ENCODE data around the gene CPE. TPM values are rescaled to one million over a fixed set of nuclear protein-coding genes. Genes with fewer than 3 reads are reported as not detected.

The CPE gene
- total and polyA plus RNA-seq, 2 experiments from 2014 or later = 238 TPM

DNA sequence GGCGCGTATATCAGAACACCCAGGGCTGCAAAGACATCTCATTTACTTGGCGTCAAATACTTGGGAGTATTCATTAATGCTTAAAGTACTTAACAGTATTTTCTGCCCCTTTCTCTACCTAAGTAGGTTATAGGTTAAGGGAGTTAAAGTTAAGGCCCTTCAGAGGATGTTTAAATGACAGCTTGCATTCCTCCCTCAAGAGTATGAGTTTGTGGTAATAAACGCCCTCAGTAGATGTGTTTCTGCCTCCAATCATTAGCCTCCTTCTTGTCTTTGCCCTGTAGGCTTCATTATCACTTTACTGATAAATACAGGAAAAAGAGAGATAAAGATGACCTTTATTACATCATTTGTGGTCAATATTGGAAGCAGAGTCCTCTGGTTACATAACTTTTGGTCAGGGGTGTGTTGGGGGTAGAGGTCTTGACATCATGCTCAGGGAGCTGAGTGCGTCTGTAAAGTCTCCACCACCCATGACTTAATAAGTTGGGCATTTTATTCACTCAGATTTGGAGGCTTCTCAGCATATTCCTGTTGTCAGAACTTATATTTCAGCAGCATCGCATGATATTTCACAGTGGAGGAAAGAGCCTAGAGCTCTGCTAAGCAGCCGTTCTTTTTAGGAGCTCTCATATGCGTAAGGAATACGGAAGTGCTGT is 145.9 kb downstream of the CPE start:
- H3K4me1 ChIP-seq (ENCODE audit: low read depth) = peaks cover 3% of the 10 kb centered on the region
- H3K27me3 ChIP-seq = no peaks in the 10 kb centered on the region
- DNase-seq (ENCODE audit: low read depth in 1 of 2, low spot score in 1 of 2) = peak in 1 of 2 donors; percentile 97
- no peak overlapping the region for H3K4me3 ChIP-seq
- TF ChIP-seq, protein P1, sequence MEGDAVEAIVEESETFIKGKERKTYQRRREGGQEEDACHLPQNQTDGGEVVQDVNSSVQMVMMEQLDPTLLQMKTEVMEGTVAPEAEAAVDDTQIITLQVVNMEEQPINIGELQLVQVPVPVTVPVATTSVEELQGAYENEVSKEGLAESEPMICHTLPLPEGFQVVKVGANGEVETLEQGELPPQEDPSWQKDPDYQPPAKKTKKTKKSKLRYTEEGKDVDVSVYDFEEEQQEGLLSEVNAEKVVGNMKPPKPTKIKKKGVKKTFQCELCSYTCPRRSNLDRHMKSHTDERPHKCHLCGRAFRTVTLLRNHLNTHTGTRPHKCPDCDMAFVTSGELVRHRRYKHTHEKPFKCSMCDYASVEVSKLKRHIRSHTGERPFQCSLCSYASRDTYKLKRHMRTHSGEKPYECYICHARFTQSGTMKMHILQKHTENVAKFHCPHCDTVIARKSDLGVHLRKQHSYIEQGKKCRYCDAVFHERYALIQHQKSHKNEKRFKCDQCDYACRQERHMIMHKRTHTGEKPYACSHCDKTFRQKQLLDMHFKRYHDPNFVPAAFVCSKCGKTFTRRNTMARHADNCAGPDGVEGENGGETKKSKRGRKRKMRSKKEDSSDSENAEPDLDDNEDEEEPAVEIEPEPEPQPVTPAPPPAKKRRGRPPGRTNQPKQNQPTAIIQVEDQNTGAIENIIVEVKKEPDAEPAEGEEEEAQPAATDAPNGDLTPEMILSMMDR (IDR thresholded peaks at IDR 0.05; ENCODE audit: low read depth, low read length) = no peak
- no peaks in the 10 kb centered on the region for H3K36me3 ChIP-seq
- no peaks in the 10 kb centered on the region for H3K9me3 ChIP-seq (ENCODE audit: low read depth)
- H3K27ac ChIP-seq = no peak overlapping the region

DNA sequence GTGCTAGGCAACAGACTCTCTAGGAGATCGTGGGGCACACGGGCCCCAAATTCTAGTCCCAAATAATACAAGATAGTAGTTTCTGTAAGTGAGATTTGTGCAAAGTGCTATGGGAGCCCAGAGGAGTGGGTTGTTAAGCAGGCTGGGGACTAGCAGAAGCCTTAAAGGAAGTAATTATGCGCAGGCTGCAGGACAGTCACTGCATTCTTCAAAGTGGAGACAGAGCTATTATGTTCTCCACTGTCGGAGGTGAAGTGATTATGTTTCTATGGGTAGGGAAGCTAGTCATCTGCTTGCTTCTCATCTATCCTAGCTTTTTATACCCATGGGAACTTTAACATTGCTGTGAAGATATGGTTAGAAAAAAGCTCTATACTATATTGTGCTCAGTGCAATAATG is 154.2 kb downstream of the CPE start:
- no peaks in the 10 kb centered on the region for H3K4me1 ChIP-seq (ENCODE audit: low read depth)

DNA sequence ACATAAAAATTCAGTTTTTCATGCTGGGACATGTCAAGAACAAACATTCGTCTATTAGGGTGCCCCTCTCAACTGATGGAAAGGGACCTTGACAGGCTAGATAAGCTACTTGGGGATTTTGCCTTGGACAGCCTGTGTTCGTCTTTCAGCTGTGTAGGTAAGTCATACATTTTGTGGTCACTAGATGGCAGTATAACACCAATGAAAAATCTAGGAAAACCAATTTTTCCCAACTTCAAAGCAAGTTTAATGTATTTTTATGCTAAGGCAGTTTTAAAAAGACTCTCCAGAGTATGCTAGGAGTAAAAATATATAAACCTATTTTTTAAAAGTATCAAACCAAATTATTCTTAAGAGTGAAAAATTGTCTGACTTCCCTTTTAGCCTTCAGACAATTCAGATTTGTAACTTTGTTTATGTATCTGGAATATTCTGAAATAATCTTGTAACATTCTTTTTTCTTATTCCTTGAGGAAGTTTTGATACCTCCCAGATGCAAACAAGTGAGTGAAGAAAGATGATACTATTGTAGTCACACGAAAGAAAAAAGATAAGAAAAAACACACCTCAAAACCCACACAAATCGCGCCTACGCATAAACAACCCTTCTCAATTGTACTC is 158.3 kb downstream of the CPE start:
- peak; percentile 62 to 78 for DNase-seq (ENCODE audit: low read depth in 1 of 2, low spot score in 1 of 2)
- Histone ChIP-seq H3K27me3 (no peaks in the 10 kb centered on the region), H3K27ac (no peak overlapping the region), H3K36me3 (no peaks in the 10 kb centered on the region), H3K4me3 (no peak overlapping the region), H3K4me1 (ENCODE audit: low read depth) (no peaks in the 10 kb centered on the region), H3K9me3 (ENCODE audit: low read depth) (no peaks in the 10 kb centered on the region)
- TF ChIP-seq, protein P1 (IDR thresholded peaks at IDR 0.05; ENCODE audit: low read depth, low read length) = peak; percentile 41

More for the DNA sequence above, 154.2 kb downstream of the CPE start:
- TF ChIP-seq, protein P1 (IDR thresholded peaks at IDR 0.05; ENCODE audit: low read depth, low read length) = no peak
- Histone ChIP-seq H3K4me3 (no peak overlapping the region), H3K27ac (no peak overlapping the region), H3K36me3 (no peaks in the 10 kb centered on the region), H3K27me3 (no peaks in the 10 kb centered on the region), H3K9me3 (ENCODE audit: low read depth) (no peaks in the 10 kb centered on the region)
- DNase-seq (ENCODE audit: low read depth in 1 of 2, low spot score in 1 of 2) = no peak

DNA sequence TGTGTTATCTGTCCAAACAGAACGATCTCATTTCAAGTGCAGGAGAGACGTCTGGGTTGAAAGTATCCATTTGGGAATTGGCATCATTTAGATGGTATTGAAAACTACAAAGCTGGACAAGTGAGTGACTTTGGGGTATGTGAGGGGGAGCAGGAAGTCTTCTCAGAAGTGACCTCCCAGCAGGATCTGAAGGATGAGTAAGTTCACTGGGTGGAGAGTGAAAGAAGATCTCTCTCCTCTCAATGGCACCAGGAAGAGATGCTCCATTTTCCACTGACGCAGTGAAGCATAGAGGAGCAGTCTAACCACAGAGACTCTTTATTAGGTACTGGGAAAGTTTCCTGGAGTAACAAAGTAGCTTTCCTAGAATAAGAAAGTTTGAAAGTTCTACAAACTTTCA is 161.0 kb downstream of the CPE start:
- H3K27me3 ChIP-seq = no peaks in the 10 kb centered on the region
- no peak overlapping the region for H3K27ac ChIP-seq
- no peaks in the 10 kb centered on the region for H3K9me3 ChIP-seq (ENCODE audit: low read depth)
- H3K4me3 ChIP-seq = no peak overlapping the region
- TF ChIP-seq, protein P1 (IDR thresholded peaks at IDR 0.05; ENCODE audit: low read depth, low read length) = no peak
- DNase-seq (ENCODE audit: low read depth in 1 of 2, low spot score in 1 of 2) = no peak
- no peaks in the 10 kb centered on the region for H3K36me3 ChIP-seq
- no peaks in the 10 kb centered on the region for H3K4me1 ChIP-seq (ENCODE audit: low read depth)

DNA sequence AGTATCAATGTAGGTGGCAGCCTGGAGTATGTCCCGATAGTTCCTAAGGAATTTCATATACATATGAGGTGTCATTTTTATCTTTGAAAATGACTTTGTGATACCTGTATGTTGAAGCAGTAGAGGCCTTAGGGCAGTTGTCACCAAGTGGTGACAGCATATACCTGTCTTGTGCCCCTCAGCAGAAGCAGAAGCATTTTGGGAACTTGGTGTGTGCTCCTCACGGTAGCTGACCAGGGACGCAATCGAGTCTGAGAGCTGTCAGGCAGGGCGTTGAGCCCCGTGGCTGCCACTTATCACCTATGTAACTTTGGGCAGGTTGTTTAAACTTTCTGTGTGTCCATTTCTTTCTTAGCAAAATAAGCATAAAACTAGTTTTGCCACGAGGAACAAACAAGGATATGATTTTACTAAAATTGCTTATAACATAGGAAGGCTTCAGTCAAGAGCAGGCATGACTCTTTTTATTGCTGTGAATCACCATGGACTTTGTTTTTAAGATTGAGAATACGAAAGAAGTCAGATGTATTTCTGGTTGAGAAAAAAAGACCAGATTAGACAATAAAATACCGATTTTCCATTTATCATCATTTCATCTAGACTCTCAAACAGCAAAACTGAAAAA is 161.5 kb downstream of the CPE start:
- Histone ChIP-seq H3K36me3 (no peaks in the 10 kb centered on the region), H3K4me3 (no peak overlapping the region)
- TF ChIP-seq, protein P1 (IDR thresholded peaks at IDR 0.05; ENCODE audit: low read depth, low read length) = no peak

More for the DNA sequence above, 161.5 kb downstream of the CPE start:
- Histone ChIP-seq H3K27me3 (no peaks in the 10 kb centered on the region), H3K4me1 (ENCODE audit: low read depth) (no peaks in the 10 kb centered on the region), H3K9me3 (ENCODE audit: low read depth) (no peaks in the 10 kb centered on the region), H3K27ac (no peak overlapping the region)
- DNase-seq (ENCODE audit: low read depth in 1 of 2, low spot score in 1 of 2) = no peak
